T-cell (primary cell): Measurements from ENCODE around the gene PTPRD. TPM values are rescaled to one million over a fixed set of nuclear protein-coding genes. Genes with fewer than 3 reads are reported as not detected.
"Not testable (repeated sequence)": the region's sequence is repeated elsewhere in the genome, so short reads cannot be mapped to it uniquely, and the experiment has no call there.

Source experiments
- ATAC-seq, 4 experiments: fragments of 200-7000 bp in 3 of 4; fragments of 150-1000 bp in 1 of 4; cut with Tn5 transposase; replicated peaks in 1 of 4; 1 replicate in 3 of 4; 2 replicates in 1 of 4; pipeline ENCODE4 v1.10.0; 2021; ENCODE audit warnings: moderate library complexity in 3 of 4, mild to moderate bottlenecking in 2 of 4, moderate number of reproducible peaks in 1 of 4
- CTCF ChIA-PET, 2 donors: fragments of 300-600 bp; sonication (Branson Sonifier 250); formaldehyde crosslinking; loops; one replicate each; lab custom pipeline; 2022; ENCODE audit warnings: antibody characterized with exemption in 2 of 2; lab: Charles Lee
- POLR2A ChIA-PET, 2 donors: fragments of 300-600 bp; sonication (Branson Sonifier 250); formaldehyde crosslinking; loops; one replicate each; lab custom pipeline; 2022; ENCODE audit warnings: antibody characterized with exemption in 2 of 2; lab: Charles Lee
- DNase-seq, 35 experiments: peaks; one replicate each; pipeline versions ENCODE4 v3.0.0 to v3.0.0-alpha.2; 2013 to 2023
- H3K27ac ChIP-seq: one replicate; pipeline ENCODE4 v1.5.1; 2013; ENCODE audit warnings: low read length
- H3K27me3 ChIP-seq, 2 experiments: replicated peaks in 1 of 2; 1 replicate in 1 of 2; 2 replicates in 1 of 2; pipeline versions ENCODE4 v1.6.1 to v1.7.0; 2013; ENCODE audit warnings: low read length in 1 of 2, mixed read lengths in 1 of 2; ENCODE audit not compliant: control insufficient read depth in 2 of 2, insufficient read depth in 2 of 2; ENCODE audit errors: extremely low read depth in 1 of 2
- H3K36me3 ChIP-seq, 2 donors: 1 replicate in 1 of 2; 2 replicates in 1 of 2; pipeline versions ENCODE4 v1.6.1 to v1.7.0; 2013; ENCODE audit warnings: low read length in 1 of 2; ENCODE audit not compliant: control insufficient read depth in 2 of 2, insufficient read depth in 1 of 2; ENCODE audit errors: extremely low read depth in 1 of 2
- H3K4me1 ChIP-seq, 2 experiments: 1 replicate in 1 of 2; 2 replicates in 1 of 2; pipeline versions ENCODE4 v1.6.1 to v1.7.0; 2013; ENCODE audit warnings: low read length in 2 of 2, mixed read lengths in 1 of 2; ENCODE audit not compliant: insufficient read depth in 2 of 2, control insufficient read depth in 1 of 2; ENCODE audit errors: extremely low read depth in 1 of 2
- H3K4me3 ChIP-seq, 2 donors: 1 replicate in 1 of 2; 2 replicates in 1 of 2; pipeline versions ENCODE4 v1.5.1 to v1.7.0; 2013; ENCODE audit warnings: mild to moderate bottlenecking in 2 of 2, low read length in 1 of 2, moderate library complexity in 1 of 2; ENCODE audit not compliant: control insufficient read depth in 1 of 2; ENCODE audit errors: extremely low read depth in 1 of 2
- H3K9me3 ChIP-seq: 2 replicates; pipeline ENCODE4 v1.7.0; 2013
- H3K27ac Mint-ChIP-seq, 2 donors: one replicate each; pipeline ENCODE4 v1.8.0; 2020 to 2021; ENCODE audit warnings: mild to moderate bottlenecking in 2 of 2, mixed read lengths in 2 of 2
- H3K27me3 Mint-ChIP-seq, 2 donors: one replicate each; pipeline ENCODE4 v1.8.0; 2021 to 2022; ENCODE audit warnings: mixed read lengths in 2 of 2
- H3K36me3 Mint-ChIP-seq: one replicate; pipeline ENCODE4 v1.8.0; 2021; ENCODE audit warnings: mixed read lengths
- H3K4me1 Mint-ChIP-seq, 3 donors: one replicate each; pipeline ENCODE4 v1.8.0; 2020 to 2022; ENCODE audit warnings: mixed read lengths in 3 of 3, mild to moderate bottlenecking in 1 of 3
- H3K4me3 Mint-ChIP-seq, 3 donors: one replicate each; pipeline ENCODE4 v1.8.0; 2020 to 2022; ENCODE audit warnings: mild to moderate bottlenecking in 3 of 3, mixed read lengths in 3 of 3, moderate library complexity in 3 of 3
- H3K9me3 Mint-ChIP-seq, 3 donors: one replicate each; pipeline ENCODE4 v1.8.0; 2020 to 2022; ENCODE audit warnings: mixed read lengths in 3 of 3
- WGBS: methylation state at CpG from one replicate; pipeline ENCODE4 v1.1.5; 2013; ENCODE audit warnings: missing lambda C conversion rate; ENCODE audit not compliant: insufficient coverage; 5-methylcytosine and 5-hydroxymethylcytosine counted together
- total RNA-seq, 35 experiments: library from RNA in 6 of 35; stranded (reverse) in 6 of 35; fragments of 120-200 nt in 1 of 35; gene quantifications; one replicate each; pipeline versions ENCODE4 v1.2.1 to v1.2.4 and lab custom pipeline; 2013 to 2026

PTPRD gene
- total RNA-seq, 5 donors from 2014 or later (not counting 1 experiment from before 2014, with no cell fraction given) = 0.13 to 0.61 (median 0.38) TPM; not detected in 2

DNA sequence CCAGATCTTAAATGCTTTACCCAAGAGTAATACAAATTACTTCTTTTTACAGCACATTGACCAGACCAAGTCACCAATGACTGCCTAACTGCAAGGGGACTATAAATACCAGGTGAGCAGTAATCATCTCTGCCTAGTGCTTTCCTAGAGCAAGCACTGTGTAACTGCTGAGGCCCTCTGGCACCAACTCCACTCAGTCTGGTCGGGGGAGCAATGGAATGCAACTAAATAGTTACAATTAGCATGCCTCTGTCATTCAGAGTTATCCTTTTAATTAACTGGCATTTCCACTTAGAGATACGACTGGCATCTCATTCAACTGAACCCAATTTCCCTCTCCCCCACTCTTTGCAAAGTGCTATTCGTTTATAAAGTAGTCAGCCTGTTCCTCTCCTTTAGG lies 1504.2 kb downstream of the PTPRD start:
- WGBS = 0% methylated on average over 1 of the region's 3 CpGs
- H3K4me1 ChIP-seq = no peaks in the 10 kb centered on the region
- ChIA-PET CTCF (no interaction called here), POLR2A (no interaction called here)
- Mint-ChIP-seq H3K4me1 (no peaks in the 10 kb centered on the region), H3K27me3 (no peaks in the 10 kb centered on the region), H3K27ac (no peak overlapping the region), H3K4me3 (no peak overlapping the region), H3K9me3 (peaks cover 0 to 5% (median 3%) of the 10 kb centered on the region in 3 donors), H3K36me3 (no peaks in the 10 kb centered on the region)
- no peaks in the 10 kb centered on the region for H3K9me3 ChIP-seq
- H3K27ac ChIP-seq = no peak overlapping the region
- H3K4me3 ChIP-seq = no peak overlapping the region
- ATAC-seq (no peak), DNase-seq (no peak)
- H3K36me3 ChIP-seq = no peaks in the 10 kb centered on the region
- H3K27me3 ChIP-seq = no peaks in the 10 kb centered on the region

DNA sequence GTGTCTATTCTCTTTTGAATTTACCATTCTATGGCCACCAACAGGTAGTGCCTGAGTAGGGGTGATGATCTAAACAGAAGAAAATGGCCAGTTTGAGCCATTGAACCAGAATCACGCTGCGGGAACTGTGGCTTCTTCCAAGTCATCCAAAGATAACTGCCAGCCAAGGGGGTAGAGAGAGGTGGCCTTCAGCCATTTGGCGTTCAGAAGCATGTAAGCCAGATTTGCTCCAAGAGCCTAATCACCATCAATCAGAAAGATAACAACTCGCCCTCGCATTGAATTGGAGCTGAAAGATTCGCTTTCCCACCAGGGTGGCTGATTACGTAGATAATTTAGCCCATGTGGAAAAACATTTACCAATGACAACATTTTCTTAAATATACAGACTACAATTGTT lies 1510.5 kb downstream of the PTPRD start:
- ATAC-seq (no peak), DNase-seq (no peak)
- no peaks in the 10 kb centered on the region for H3K36me3 ChIP-seq
- H3K27me3 Mint-ChIP-seq = no peaks in the 10 kb centered on the region
- H3K4me3 Mint-ChIP-seq = no peak overlapping the region
- H3K27ac ChIP-seq = no peak overlapping the region
- no peaks in the 10 kb centered on the region for H3K36me3 Mint-ChIP-seq
- no peaks in the 10 kb centered on the region for H3K4me1 Mint-ChIP-seq
- no peak overlapping the region for H3K27ac Mint-ChIP-seq
- H3K27me3 ChIP-seq = no peaks in the 10 kb centered on the region
- ChIA-PET POLR2A (no interaction called here), CTCF (no interaction called here)
- 25% methylated on average over 4 of the region's 7 CpGs for WGBS
- no peaks in the 10 kb centered on the region for H3K9me3 ChIP-seq
- peaks cover 0 to 2% (median 0%) of the 10 kb centered on the region in 3 donors for H3K9me3 Mint-ChIP-seq
- no peaks in the 10 kb centered on the region for H3K4me1 ChIP-seq
- no peak overlapping the region for H3K4me3 ChIP-seq

DNA sequence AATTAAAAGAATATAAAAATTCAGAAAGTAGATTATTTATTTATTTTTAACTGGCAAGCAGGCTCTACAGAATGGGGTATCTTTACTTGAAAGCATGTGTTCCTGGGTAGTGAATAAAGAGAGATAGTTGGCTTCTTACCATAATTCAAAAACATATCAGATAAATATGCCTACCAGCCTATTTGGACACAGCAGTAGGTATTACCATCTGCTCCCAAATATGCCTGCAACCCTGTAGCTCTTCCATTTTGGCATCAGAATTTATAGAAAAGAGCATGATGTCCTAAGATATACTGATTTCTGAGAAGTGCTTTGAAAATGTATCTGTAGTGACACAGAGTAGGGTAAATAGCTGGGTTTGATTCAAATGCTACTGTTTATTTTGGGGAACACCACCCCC lies 1512.7 kb downstream of the PTPRD start:
- DNase-seq (no peak), ATAC-seq (no peak)
- POLR2A ChIA-PET = no interaction called here
- CTCF ChIA-PET = no interaction called here
- H3K4me3 ChIP-seq = no peak overlapping the region
- Mint-ChIP-seq H3K4me3 (no peak overlapping the region), H3K27ac (no peak overlapping the region), H3K4me1 (no peaks in the 10 kb centered on the region), H3K27me3 (no peaks in the 10 kb centered on the region), H3K9me3 (peaks cover 0 to 4% (median 3%) of the 10 kb centered on the region in 3 donors), H3K36me3 (no peaks in the 10 kb centered on the region)
- H3K27me3 ChIP-seq = no peaks in the 10 kb centered on the region
- no peak overlapping the region for H3K27ac ChIP-seq
- no peaks in the 10 kb centered on the region for H3K36me3 ChIP-seq
- no peaks in the 10 kb centered on the region for H3K9me3 ChIP-seq
- H3K4me1 ChIP-seq = no peaks in the 10 kb centered on the region

DNA sequence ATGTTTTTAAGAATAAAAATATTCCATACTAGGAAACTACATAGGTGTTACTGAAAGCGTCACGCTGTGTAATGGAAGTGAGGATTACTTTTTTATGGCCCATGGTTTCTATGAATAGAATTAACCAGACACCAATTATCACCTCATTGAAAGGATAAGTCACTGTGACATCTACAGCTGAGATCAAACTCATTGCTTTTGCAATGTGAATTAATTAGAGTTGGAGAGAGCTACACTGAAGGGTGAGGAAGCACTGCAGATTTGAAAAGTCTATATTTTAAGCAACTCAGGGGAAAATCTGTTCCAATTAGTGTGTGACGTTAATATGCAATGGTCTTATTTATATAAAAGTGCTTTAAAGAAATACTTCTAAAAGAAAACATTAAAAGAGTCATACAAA lies 1513.2 kb downstream of the PTPRD start:
- Histone ChIP-seq H3K27ac (no peak overlapping the region), H3K4me3 (no peak overlapping the region), H3K9me3 (no peaks in the 10 kb centered on the region), H3K36me3 (no peaks in the 10 kb centered on the region), H3K27me3 (no peaks in the 10 kb centered on the region), H3K4me1 (no peaks in the 10 kb centered on the region)
- Mint-ChIP-seq H3K27me3 (no peaks in the 10 kb centered on the region), H3K27ac (no peak overlapping the region), H3K4me1 (no peaks in the 10 kb centered on the region), H3K36me3 (no peaks in the 10 kb centered on the region), H3K4me3 (no peak overlapping the region), H3K9me3 (peaks cover 0 to 4% (median 3%) of the 10 kb centered on the region in 3 donors)
- whole genome bisulfite sequencing = no CpG with 5 or more reads among the region's 3 CpGs
- ATAC-seq (no peak), DNase-seq (no peak)
- ChIA-PET CTCF (no interaction called here), POLR2A (no interaction called here)

DNA sequence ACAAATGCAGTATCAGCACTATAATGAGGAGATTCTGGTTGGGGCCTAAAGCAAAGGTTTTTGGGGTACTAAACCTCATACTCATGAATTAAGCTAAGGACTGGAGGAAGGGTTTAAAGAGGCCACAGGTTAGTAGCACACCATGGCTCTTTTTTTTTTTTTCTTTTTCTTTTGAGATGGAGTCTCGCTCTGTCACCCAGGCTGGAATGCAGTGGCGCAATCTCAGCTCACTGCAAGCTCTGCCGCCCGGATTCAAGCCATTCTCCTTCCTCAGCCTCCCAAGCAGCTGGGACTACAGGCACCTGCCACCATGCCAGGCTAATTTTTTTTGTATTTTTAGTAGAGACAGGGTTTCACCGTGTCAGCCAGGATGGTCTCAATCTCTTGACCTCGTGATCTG lies 1515.5 kb downstream of the PTPRD start:
- H3K9me3 ChIP-seq, H3K4me1 ChIP-seq, H3K4me1 Mint-ChIP-seq, H3K27me3 ChIP-seq, ATAC-seq, CTCF ChIA-PET, DNase-seq, H3K27ac Mint-ChIP-seq, H3K4me3 ChIP-seq, H3K27me3 Mint-ChIP-seq, H3K36me3 ChIP-seq, H3K36me3 Mint-ChIP-seq, H3K4me3 Mint-ChIP-seq, POLR2A ChIA-PET, H3K27ac ChIP-seq, H3K9me3 Mint-ChIP-seq: not testable (repeated sequence)
- 67% methylated on average over 1 of the region's 6 CpGs for WGBS

DNA sequence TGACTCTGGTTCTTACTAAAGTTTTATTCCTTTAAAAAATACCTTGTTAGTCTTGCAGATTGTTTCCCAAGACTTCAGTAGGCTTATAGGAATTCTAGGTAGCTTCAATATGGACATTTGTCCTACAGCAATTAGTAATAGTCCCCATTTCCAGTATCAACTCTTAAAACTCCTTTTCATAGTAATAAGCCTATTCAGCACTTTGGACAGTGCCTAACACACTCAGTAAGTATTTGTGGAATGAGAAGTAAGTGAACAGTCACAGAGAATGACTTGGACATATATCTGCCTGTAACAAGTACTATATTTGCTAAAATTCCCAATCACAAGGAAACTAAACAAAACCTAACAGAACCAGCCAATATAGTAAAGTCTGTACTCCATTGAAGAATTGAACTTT lies 1521.4 kb downstream of the PTPRD start:
- H3K27me3 Mint-ChIP-seq = no peaks in the 10 kb centered on the region
- ChIA-PET CTCF (no interaction called here), POLR2A (no interaction called here)
- Histone ChIP-seq H3K4me1 (no peaks in the 10 kb centered on the region), H3K4me3 (no peak overlapping the region), H3K9me3 (no peaks in the 10 kb centered on the region), H3K36me3 (no peaks in the 10 kb centered on the region), H3K27me3 (no peaks in the 10 kb centered on the region), H3K27ac (no peak overlapping the region)
- H3K36me3 Mint-ChIP-seq = no peaks in the 10 kb centered on the region
- H3K27ac Mint-ChIP-seq = no peak overlapping the region
- no peak for DNase-seq
- no peaks in the 10 kb centered on the region for H3K4me1 Mint-ChIP-seq
- H3K4me3 Mint-ChIP-seq = no peak overlapping the region
- H3K9me3 Mint-ChIP-seq = peaks cover 4 to 9% (median 4%) of the 10 kb centered on the region in 3 donors
- no peak for ATAC-seq

DNA sequence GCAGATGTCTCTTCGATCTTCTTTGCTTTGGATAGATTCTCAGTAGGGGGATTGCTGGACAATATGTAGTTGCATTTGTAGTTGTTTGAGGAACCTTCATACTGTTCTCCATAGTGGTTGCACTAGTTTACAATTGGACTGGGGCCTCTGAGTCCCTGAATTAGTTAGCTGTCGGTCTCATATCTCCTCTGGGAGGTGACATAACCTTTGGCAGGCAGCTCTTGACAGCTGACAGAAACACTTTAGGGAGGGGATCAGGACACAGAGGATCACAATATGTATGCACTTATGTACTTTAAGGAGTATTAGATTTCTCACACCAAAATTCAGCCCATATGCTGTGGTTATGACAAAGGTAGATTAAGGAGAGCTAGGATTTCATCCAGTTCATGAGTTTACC lies 1533.3 kb downstream of the PTPRD start:
- no peaks in the 10 kb centered on the region for H3K9me3 ChIP-seq
- WGBS = 86% methylated on average over 1 of the region's 2 CpGs
- Mint-ChIP-seq H3K4me3 (no peak overlapping the region), H3K36me3 (no peaks in the 10 kb centered on the region), H3K27me3 (no peaks in the 10 kb centered on the region), H3K4me1 (no peaks in the 10 kb centered on the region), H3K9me3 (peaks cover 19 to 39% (median 25%) of the 10 kb centered on the region in 3 donors), H3K27ac (no peak overlapping the region)
- no peaks in the 10 kb centered on the region for H3K27me3 ChIP-seq
- DNase-seq = no peak
- H3K36me3 ChIP-seq = no peaks in the 10 kb centered on the region
- ATAC-seq = no peak
- ChIA-PET CTCF (no interaction called here), POLR2A (no interaction called here)
- no peak overlapping the region for H3K4me3 ChIP-seq
- no peaks in the 10 kb centered on the region for H3K4me1 ChIP-seq
- H3K27ac ChIP-seq = no peak overlapping the region
